GM12875 (cell line): Measurements from ENCODE around the gene PHEX.

ENCODE experiments used
- H3K4me3 ChIP-seq: one replicate; pipeline ENCODE4 v1.5.1; 2011; ENCODE audit warnings: low read depth, low read length, control low read depth
- TF ChIP-seq, protein P1 (sequence below): IDR thresholded peaks from 2 replicates; pipeline ENCODE4 v1.5.1; 2011; ENCODE audit warnings: low read depth, mild to moderate bottlenecking, control low read depth, inconsistent platforms, low read length, moderate library complexity, borderline replicate concordance; ENCODE audit not compliant: insufficient read depth

The PHEX gene

DNA sequence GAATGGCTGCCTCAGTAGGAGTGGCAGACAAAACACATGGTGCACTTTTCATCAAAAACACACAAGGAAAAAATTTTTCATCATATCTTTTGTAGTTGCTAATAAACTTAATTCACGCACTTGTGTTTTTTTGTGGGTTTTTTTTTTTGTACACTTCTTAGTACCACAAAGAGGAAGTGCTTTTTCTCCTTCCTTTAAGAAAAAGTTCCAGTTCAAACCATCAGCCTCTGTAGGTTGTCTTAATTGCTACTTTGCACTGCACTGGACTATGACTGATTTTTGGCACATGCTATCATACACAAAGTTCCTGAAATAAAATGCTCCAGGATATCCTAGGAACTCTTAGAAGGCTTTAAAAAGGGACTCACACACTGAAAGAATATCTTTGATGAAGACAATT lies at the start of gene PHEX:
PHEX (plus strand) TSS at position 242 of the 400 bp plus-strand sequence. CDS start 681 bp downstream, outside the sequence.
- no peak within 1 kb of the TSS for H3K4me3 ChIP-seq
- TF ChIP-seq, protein P1, sequence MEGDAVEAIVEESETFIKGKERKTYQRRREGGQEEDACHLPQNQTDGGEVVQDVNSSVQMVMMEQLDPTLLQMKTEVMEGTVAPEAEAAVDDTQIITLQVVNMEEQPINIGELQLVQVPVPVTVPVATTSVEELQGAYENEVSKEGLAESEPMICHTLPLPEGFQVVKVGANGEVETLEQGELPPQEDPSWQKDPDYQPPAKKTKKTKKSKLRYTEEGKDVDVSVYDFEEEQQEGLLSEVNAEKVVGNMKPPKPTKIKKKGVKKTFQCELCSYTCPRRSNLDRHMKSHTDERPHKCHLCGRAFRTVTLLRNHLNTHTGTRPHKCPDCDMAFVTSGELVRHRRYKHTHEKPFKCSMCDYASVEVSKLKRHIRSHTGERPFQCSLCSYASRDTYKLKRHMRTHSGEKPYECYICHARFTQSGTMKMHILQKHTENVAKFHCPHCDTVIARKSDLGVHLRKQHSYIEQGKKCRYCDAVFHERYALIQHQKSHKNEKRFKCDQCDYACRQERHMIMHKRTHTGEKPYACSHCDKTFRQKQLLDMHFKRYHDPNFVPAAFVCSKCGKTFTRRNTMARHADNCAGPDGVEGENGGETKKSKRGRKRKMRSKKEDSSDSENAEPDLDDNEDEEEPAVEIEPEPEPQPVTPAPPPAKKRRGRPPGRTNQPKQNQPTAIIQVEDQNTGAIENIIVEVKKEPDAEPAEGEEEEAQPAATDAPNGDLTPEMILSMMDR: no peak

DNA sequence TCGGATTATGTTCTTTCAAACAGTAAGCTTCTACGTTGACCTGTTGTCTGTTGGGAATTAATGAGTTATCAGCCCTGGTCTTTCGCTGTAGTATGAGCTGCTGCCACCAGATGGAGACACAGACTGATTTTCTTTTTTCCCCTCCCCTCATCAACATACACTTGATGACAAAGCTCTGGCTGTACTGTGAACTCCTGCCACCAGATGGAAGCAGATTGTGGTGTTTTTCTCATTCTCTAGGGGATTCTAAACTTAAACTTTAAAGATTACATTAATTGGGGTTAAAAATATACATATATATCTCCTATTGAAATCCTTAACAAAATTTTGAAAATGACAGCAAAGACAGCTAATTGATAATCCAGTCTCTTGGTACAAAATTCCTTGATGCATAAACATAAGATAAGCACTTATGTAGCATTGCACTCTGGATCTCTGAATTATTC lies 46.8 kb upstream of the PHEX start:
- TF ChIP-seq, protein P1: peak; percentile 73
- H3K4me3 ChIP-seq: no peak overlapping the region

DNA sequence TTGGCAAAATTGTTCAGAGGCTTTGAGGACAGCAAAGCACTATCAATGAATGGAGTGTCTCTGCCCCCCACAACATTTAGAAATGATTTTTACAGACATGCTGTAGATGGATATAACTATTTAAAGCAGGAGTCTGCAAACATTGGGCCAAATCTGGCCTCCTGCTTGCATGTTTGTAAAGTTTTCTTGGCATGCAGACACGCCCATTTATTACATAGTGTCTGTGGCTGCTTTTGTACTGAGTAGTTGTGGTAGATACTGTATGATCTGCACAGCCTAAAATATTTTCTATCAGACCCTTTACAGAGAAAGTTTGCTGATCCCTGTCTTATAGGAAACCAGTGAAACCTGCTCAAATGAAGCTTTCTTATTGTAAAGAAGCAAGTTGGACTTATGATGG lies 45.5 kb upstream of the PHEX start:
- TF ChIP-seq, protein P1: no peak

DNA sequence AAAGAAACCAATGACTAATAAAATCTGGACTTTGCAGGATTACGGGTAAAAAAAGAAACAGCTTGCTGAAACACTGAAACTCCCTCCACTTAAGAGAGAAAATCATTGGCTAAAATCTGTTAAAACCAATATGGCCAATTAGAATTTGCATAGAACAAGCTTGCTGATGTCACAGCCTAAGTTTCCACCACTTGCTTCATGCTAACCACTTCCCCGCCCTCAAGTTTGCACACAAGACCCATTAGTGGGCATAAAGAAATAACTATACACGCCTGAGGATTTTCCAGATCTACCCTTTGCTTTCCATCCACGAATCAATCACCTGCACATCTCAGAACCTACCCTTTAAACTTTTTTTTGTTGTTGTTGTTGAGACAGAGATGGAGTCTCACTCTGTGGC lies 42.7 kb upstream of the PHEX start:
- H3K4me3 ChIP-seq: no peak overlapping the region
- TF ChIP-seq, protein P1: no peak

More for the DNA sequence above, 45.5 kb upstream of the PHEX start:
- H3K4me3 ChIP-seq: no peak overlapping the region

DNA sequence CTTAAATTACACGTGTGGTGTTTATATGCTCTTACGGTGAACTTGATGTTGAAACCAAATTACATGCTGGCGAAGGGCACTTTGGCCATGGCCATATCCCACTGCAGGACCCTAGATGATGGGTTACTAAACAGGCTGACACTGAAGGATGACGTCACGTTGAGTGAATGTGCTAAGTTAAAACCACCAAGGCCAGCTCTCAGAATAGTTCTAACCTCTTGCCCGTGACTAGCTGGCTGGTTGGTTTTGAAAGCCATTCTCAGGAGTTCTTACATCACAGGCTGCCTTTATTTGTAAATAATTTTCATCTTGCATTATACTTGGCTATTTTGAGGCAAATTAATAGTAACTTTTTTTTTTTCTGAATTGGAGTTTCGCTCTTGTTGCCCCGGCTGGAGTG lies 41.3 kb upstream of the PHEX start:
- H3K4me3 ChIP-seq: no peak overlapping the region
- TF ChIP-seq, protein P1: no peak

DNA sequence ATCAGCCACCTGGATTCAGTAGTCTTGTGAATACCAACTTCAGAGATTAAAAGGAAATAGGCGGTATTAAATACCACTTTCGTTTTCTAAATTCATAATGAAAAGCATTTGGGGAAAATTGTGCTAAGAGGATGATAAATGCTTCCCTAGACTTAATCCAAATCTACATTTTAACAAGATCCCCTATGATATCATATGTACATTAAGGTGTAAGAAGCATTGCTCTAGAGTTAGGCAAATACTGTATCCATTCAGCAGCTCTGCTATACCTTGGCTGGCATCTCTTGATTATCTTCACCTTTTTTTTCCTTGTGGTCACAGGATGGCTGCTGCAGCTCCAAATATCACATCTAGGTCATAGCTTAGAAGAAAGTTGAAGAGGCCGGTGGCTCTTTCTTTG lies 40.6 kb upstream of the PHEX start:
- TF ChIP-seq, protein P1: no peak
- no peak overlapping the region for H3K4me3 ChIP-seq

DNA sequence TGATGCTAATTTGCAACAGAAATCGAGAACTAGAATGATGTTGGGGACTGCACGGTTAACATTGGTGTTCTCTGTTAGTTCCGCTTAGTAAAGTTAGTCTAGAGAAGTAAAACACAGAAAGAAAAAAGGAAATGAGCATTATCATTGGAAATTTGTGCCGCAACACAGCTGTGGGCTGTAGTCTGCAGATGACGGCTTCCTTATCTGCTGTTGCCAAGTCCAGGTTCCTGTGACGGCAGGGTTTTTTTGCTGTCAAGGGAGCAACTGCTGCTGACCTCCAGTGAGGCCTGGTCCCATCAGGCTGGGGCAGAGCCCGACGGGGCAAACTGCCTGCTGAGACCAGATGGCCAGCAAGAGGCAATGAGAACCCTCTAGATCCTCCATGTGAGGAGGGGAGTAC lies 38.9 kb upstream of the PHEX start:
- no peak overlapping the region for H3K4me3 ChIP-seq
- TF ChIP-seq, protein P1: no peak
